BE2C (cell line): ENCODE results near the gene XIRP2.

Source experiments
- DNase-seq: peaks from one replicate; pipeline ENCODE4 v3.0.0-alpha.2; 2020
- H3K27me3 ChIP-seq: fragments of 250-450 bp; sonication (Bioruptor Pico); 2 replicates; pipeline ENCODE4 v1.5.1; 2020; ENCODE audit warnings: mild to moderate bottlenecking
- H3K36me3 ChIP-seq: fragments of 250-450 bp; sonication (Bioruptor Pico); 2 replicates; pipeline ENCODE4 v1.5.1; 2020; ENCODE audit warnings: mild to moderate bottlenecking
- H3K4me1 ChIP-seq: fragments of 250-450 bp; sonication (Bioruptor Pico); 2 replicates; pipeline ENCODE4 v1.5.1; 2020
- H3K4me3 ChIP-seq: 2 replicates; pipeline ENCODE4 v1.5.1; 2011; ENCODE audit warnings: low read depth, low read length
- H3K9me3 ChIP-seq: fragments of 250-450 bp; sonication (Bioruptor Pico); 2 replicates; pipeline ENCODE4 v1.5.1; 2020
- CTCF ChIP-seq: IDR thresholded peaks from 2 replicates; pipeline ENCODE4 v1.5.1; 2012; ENCODE audit warnings: mild to moderate bottlenecking, low read depth, low read length

Gene XIRP2

GRCh38 chr2:167126165-167126564, 237.9 kb downstream of the XIRP2 start:
- H3K36me3 ChIP-seq = no peaks in the 10 kb centered on the region
- H3K9me3 ChIP-seq = no peaks in the 10 kb centered on the region
- no peak for TF ChIP-seq CTCF
- DNase-seq = no peak
- no peaks in the 10 kb centered on the region for H3K27me3 ChIP-seq
- H3K4me1 ChIP-seq = no peaks in the 10 kb centered on the region
- no peak overlapping the region for H3K4me3 ChIP-seq

GRCh38 chr2:167127135-167127534, 238.9 kb downstream of the XIRP2 start:
- TF ChIP-seq CTCF = no peak
- H3K27me3 ChIP-seq = no peaks in the 10 kb centered on the region
- H3K4me1 ChIP-seq = no peaks in the 10 kb centered on the region
- H3K4me3 ChIP-seq = no peak overlapping the region
- no peak for DNase-seq
- H3K36me3 ChIP-seq = no peaks in the 10 kb centered on the region
- no peaks in the 10 kb centered on the region for H3K9me3 ChIP-seq

GRCh38 chr2:167128130-167128529, 239.8 kb downstream of the XIRP2 start:
- TF ChIP-seq CTCF = no peak
- DNase-seq = no peak
- H3K4me3 ChIP-seq = no peak overlapping the region
- no peaks in the 10 kb centered on the region for H3K27me3 ChIP-seq
- no peaks in the 10 kb centered on the region for H3K9me3 ChIP-seq
- no peaks in the 10 kb centered on the region for H3K36me3 ChIP-seq
- H3K4me1 ChIP-seq = no peaks in the 10 kb centered on the region

GRCh38 chr2:167132066-167132465, 243.8 kb downstream of the XIRP2 start:
- Histone ChIP-seq H3K36me3 (no peaks in the 10 kb centered on the region), H3K27me3 (no peaks in the 10 kb centered on the region), H3K9me3 (no peaks in the 10 kb centered on the region), H3K4me1 (no peaks in the 10 kb centered on the region), H3K4me3 (no peak overlapping the region)
- no peak for TF ChIP-seq CTCF
- DNase-seq = no peak

- Histone ChIP-seq H3K27me3 (no peaks in the 10 kb centered on the region), H3K4me1 (no peaks in the 10 kb centered on the region), H3K36me3 (no peaks in the 10 kb centered on the region), H3K4me3 (no peak overlapping the region), H3K9me3 (no peaks in the 10 kb centered on the region)
- no peak for TF ChIP-seq CTCF
- no peak for DNase-seq
These were observed 244.8 kb downstream of the XIRP2 start for GRCh38 chr2:167132906-167133555.

- no peak for DNase-seq
- H3K9me3 ChIP-seq = no peaks in the 10 kb centered on the region
- no peaks in the 10 kb centered on the region for H3K4me1 ChIP-seq
- no peaks in the 10 kb centered on the region for H3K36me3 ChIP-seq
- no peaks in the 10 kb centered on the region for H3K27me3 ChIP-seq
- H3K4me3 ChIP-seq = no peak overlapping the region
- TF ChIP-seq CTCF = no peak
These were observed 245.3 kb downstream of the XIRP2 start for GRCh38 chr2:167133614-167134013.
